GM19239 (cell line): ENCODE results near the gene CRACDL.

Experiments used
- DNase-seq: peaks from one replicate; pipeline ENCODE4 v3.0.0; 2011; ENCODE audit warnings: low spot score; ENCODE audit not compliant: insufficient read length
- FAIRE-seq: peaks from 2 replicates; lab custom pipeline; 2011; peaks lifted over from hg19 to GRCh38; lab: Jason Lieb, UNC

CRACDL gene, protein sequence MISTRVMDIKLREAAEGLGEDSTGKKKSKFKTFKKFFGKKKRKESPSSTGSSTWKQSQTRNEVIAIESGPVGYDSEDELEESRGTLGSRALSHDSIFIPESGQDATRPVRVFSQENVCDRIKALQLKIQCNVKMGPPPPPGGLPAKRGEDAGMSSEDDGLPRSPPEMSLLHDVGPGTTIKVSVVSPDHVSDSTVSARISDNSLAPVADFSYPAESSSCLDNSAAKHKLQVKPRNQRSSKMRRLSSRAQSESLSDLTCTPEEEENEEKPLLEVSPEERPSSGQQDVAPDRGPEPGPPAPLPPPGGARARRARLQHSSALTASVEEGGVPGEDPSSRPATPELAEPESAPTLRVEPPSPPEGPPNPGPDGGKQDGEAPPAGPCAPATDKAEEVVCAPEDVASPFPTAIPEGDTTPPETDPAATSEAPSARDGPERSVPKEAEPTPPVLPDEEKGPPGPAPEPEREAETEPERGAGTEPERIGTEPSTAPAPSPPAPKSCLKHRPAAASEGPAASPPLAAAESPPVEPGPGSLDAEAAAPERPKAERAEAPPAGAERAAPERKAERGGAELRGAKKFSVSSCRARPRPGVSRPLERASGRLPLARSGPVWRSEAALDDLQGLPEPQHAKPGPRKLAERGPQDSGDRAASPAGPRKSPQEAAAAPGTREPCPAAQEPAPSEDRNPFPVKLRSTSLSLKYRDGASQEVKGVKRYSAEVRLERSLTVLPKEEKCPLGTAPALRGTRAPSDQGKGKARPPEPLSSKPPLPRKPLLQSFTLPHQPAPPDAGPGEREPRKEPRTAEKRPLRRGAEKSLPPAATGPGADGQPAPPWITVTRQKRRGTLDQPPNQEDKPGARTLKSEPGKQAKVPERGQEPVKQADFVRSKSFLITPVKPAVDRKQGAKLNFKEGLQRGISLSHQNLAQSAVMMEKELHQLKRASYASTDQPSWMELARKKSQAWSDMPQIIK

DNA sequence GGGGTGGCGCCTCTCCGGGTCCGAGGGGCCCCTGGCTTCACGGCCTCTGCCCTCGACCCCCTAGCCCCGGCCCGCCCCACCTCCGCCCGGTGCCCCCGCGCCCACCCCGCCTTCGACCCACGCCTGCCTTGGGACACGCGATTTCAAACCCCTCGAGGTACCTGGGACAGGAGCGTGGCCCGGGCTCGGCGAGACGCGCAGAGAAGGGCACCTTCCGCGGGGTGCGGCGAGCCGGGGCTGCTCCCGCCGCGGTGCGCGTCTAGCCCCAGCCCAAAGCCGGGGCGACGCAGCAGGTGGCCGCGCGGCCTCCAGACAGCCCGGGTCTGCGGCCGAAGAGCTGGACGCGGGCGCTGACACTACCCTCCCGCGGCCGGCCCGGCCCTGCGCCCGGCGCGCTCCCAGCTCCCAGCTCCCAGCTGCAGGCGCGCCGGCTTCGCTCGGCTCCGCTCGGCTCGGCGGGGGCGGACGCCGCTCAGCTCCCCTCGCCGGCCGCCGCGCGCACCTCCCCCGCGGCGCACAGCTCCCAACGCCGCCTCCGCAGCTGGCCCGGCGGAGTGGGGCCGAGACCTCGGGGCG lies at the start of gene CRACDL:
Gene CRACDL (minus strand): TSS at position 449 of the 576 bp plus-strand sequence. CDS start 89,425 bp downstream, outside the sequence.
- FAIRE-seq = no peak
- no peak for DNase-seq

DNA sequence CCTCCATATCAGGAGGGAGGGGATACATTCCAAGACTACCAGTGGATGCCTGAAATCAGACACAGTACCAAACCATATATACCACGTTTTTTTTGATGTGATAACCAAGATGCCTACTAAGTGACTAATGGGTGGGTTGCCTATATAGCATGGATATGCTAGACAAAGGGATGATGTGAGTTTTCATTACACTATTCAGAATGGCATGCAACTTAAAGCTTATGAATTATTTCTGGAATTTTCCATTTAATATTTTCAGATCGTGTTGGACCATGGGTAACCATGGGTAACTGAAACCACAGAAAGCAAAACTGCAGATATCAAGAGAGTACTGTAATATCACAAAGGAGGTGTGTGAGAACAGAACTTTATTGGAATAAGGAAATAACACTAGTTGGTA lies 39.6 kb upstream of the CRACDL start:
- DNase-seq (no peak), FAIRE-seq (no peak)

DNA sequence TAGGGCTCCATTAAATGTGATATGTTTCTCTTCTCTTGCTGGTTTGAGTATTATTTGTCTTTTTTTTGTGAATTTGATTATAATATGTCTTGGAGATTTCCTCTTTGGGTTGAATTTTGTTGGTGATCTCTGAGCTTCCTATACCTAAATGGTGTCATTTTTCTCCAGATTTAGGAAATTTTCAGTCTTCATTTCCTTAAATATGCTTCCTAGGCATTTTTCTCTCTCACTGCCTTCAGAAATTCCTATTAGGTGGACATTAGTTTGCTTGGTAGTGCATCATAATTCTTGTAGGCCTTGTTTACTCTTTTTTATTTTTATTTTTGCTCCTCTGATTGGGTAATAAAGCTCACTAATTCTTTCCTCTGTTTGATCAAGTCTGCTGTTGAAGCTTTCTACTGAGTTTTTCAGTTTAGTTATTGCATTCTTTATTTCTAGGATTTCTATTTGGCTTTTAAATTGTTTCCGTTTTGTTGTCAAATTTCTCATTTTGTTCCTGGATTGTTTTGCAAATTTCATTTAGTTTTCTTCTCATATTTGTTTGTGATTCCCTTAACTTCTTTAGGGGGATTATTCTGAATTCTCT lies 36.6 kb upstream of the CRACDL start:
- no peak for FAIRE-seq
- DNase-seq = no peak

DNA sequence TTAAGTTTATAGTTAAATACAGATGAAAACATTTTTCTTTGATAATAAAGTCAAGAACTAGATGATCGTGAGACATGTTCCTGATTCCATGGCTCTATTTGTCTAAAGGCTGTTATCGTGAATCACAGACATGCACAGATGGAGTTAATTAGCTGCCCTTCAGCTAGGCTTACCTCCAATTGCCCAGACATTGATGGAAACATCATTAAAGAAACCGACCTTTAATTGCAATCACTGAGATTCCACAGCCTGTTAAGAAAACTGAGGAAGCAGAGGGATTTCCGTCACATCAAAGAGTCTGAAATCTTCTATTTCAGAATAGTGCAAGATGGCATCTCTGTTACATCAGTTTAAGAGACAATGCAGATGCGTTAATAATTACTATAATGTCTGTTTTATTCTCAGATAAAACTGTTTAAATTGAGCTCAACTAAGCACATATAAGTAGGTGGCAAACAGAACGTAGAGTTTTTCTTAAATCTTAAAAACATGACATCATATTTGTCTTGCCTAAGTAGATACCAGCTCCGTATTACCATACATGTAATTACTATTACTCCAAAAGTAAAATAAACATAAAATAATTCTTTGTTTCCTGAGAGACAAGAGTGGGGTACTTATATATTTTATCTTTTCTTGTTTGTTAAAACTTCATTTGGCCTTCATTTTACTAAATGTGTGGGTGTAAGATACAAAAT lies 23.9 kb upstream of the CRACDL start:
- no peak for DNase-seq
- no peak for FAIRE-seq

DNA sequence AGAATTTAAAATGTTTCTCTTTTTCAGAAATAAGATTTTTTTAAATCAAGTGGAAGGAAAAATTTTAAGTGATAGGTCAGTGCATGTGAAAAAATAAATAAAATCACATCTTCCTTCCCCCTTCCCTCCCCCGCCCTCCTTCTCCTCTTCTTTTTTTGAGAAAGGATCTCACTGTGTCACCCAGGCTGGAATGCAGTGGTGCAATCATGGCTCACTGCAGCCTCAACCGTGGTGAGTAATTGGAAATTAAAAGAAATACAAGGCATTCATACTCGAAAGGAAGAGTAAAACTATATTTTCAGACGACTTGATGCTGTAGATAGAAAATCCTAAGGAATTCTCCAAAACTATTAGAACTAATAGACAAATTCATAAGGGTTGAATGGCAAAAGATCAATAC lies 16.9 kb upstream of the CRACDL start:
- DNase-seq = no peak

DNA sequence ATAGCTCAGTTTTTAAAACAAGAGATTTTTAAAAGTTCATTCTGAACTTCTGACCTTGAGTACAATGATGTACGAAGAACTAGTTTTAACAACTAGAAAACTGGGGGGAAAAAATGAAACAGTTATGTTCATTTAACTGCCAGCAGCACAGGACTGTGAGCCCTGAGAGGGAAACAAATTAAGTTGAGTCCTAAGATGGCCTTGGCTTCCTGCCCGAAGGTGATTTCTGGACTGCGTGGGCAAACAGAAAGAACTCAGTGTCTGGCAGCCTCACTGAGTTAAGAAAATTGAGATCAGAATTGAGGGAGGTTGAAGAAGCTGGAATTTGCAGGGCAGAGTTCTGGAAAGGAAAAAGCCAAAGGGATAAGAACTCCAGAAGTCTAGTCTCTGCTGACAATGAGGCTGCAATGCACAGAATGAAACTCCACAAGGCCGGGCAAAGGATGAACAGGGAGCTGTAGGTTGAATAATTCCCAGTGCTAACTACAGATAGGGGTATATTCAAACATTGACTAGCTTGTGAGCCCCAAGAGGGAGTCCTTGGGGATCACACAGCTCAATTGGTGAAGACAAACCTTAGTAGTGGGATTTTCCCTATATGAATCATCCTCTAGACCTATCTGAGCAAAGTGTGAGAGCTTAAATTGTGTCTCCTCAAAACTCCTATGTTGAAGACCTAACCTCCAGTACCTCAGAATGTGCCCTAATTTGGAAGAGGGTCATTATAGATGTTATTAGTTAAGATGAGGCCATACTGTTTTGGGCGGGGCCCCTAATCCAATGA lies 13.1 kb upstream of the CRACDL start:
- FAIRE-seq (no peak), DNase-seq (no peak)

More for the DNA sequence above, 16.9 kb upstream of the CRACDL start:
- FAIRE-seq = no peak

DNA sequence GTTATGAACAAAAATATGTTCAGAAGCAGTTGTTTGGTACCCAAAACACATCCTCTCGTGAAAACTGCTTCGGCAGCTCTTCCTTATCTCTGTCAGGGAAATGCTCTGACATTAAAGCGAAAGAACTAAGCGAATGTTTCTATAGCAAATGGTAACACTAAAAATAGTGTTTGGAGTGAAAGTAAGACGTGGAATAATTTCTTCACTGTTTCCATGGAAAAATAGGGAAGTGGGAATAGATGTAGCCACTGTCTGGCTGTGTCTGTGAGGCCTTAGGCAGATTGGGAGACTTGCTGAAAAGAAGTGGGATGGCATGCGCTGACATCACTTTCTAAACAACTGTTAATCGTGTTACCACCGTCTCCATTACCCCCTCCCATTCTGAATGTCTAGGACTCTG lies 11.5 kb upstream of the CRACDL start:
- no peak for DNase-seq
- no peak for FAIRE-seq

DNA sequence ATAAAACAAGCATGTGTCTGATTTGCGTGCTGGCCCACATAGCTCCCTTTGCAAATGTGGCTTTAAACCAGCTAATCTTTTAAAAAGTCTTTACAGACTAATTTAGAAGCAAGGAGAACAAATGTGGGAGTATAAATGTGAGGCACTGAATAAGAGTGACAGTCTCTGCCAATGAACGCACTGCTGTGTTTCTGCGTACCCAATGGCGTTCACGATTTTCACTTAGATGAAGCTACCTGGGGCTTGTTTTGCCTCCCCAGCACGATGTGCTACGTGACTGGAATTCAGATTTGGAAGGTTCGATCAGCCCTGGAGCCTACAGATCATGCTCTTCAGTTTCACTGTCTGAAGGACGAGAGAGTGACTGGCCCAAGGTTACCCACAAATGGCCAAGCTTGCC lies 10.8 kb upstream of the CRACDL start:
- DNase-seq (no peak), FAIRE-seq (no peak)

DNA sequence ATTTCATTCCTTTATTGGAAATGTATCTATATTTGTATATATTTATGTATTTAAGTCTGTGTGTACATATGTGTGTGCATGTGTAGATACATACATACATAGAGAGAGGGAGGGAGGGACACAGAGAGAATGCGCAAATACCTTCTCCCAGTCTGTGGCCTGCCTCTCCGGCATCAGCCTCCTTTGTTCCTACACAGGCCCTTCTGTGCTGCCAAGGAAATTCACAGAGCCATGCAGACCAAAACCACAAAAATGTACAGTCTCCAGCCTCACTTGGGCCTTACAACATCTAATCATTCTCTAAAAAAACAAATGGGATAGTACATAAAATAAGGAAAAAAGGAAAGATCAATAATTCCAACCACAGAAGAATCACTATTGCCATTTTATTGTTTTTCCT lies 8.8 kb upstream of the CRACDL start:
- DNase-seq (no peak), FAIRE-seq (no peak)

DNA sequence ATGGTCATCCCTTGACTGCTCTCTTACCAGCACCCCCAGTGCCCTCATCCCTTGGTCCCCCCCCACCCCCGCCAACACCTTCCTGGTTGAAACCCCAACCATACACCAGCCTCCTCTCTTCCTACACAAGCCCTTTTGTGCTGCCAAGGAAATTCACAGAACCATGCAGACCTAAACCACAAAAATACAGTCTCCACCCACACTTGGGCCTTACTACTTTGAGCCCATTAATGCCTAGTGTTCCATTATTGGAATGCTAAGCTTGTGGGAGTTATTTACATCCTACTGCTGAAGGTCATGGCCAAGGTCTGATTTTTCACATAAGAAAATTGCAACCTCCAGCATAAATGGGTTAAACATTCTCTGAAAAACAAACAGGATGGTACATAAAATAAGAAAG lies 4.1 kb upstream of the CRACDL start:
- FAIRE-seq (no peak), DNase-seq (no peak)

DNA sequence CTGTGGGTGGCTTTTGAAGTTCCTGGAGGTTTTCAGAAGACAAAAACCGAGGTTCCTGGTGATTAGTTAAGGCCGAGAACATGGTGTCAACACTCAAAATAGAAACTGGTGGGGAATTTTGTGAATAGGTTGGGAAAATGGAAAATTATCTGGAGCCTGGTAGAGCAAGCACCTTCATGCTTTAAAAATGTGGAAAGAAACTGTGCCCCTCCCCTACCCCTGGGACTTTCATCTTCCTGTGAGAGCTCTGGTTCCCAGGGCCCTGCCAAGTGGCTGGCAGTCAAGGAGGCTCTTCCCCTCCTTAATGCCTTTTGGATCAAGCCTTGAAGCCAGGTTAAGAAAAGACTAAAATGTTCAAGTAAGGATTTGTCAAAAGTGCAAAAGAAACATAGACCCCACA lies 1.9 kb upstream of the CRACDL start:
- DNase-seq = no peak
- no peak for FAIRE-seq

DNA sequence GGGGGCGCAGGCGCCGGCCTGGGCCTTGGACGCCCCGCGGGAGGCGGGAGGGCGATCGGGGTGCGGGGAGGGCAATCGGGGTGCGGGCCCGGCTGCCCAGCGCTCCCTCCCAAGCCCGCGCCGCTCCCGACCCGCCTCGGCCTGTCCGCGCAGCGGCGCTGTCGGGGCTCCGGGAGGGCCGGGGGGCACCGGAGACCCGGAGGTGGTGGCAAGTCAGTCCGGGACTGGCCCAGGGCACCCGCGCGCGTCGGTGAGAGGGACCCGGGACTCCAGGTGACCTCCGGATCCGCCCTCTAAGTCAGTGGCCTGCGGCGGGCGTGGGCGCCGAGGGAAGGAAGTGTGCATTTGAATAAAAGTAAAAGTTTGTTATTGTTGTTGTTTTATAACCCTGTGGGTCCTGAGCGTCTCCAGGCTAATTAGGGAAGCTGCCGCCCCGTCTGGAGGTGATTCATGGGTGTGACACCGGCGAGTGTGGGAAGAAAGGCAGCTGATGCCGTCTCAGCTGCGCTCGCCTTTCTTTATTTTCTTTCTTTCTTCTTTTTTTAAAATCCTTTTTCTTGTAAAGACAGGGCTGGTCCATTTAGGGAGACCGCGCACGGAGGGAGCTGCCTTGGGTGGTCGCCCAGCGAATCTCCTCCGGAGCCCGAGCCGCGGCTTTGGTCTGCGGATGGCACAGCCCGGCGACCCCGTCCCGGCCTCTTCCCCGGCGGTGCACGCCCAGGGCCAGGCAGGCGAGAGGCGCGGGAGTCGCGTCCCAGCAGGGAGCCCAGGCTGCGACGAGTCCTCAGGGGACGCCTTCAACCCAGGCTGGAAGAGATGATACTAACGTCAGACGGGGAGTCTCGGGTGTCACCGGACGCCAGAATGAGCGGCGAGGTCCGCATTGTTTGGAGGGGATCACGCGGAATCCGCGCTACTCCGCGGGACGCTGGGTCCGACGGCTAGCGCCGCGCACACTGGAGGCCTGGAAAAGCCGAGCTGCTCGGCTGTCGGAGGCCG lies 627 bp upstream of the CRACDL start:
- FAIRE-seq (no peak), DNase-seq (no peak)

DNA sequence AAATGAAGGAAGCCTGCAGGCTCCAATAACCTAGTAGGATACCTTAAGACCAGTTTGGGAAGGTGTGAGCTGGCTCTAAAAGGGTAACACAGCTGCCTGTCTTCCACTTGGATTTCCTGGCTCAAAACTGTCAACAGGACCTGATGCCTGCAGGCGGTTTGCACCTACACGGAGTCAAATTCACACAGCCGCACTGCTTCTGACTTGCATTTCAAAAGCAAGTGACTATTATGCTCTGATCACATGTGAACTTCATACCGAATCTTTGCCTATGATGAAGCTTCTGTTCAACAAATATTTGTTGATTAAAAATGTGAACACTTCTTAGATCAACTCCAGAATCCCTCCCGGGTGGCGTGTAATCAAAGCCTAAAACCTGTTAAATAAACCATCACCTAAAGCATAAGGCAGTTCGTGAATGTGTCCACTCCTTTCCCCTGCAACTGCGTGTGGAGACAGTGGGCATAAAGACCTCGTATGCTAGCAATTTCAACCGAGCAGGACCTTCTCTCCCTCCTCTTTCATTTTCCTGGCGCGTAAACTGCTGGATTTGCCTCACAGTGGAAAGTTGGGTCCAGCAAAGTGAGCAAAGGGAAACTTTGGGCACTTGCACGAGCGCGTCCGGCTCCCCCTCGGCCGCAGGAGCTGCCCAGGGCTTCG lies 784 bp downstream of the CRACDL start:
- FAIRE-seq = no peak
- no peak for DNase-seq

DNA sequence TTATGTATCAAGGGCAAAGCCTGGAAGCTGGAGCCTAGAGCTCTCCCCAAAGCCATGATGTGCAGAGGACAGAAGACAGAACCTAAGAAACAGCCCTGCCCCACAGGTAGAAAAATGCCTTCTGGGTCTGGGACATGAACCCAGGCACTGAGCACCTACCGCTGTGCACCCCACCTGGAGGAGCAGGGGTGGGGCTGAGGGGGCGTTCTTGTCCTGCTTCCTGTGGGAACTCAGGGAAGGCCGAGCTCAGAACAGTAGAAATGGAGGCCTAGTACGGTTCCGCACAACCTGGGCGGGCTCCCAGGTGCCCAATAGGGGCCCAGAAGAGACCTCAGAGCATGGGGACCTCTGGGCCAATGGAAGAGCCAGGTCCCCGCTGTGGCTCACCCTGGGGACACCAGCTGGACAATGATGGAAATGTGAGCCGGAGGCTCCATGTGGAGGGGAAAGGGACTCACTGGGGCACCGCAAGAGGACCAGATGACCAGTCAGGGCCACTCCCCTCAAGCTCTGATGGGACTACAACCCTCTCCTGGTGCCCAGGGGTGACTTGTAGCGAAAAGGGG lies 3.2 kb downstream of the CRACDL start:
- no peak for DNase-seq
- no peak for FAIRE-seq

DNA sequence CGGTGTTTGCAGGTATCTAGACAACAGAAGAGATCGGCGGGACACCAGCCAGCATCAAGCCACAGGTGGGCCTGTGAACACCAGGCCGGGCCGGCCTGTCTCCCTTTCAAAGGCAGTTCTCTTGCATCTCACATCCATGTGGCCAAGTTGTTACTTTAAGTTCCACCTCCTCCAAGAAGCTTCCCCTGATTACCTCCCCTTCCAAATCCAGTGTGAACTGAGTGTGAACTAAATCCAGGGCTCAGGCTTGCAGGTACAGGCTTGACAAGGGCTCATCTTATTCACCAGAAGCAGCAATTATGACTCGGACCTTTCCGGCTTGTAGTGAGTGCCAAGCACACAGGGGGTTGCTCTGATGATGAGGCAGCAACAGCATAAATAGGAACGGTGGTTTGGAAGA lies 3.9 kb downstream of the CRACDL start:
- no peak for FAIRE-seq
- no peak for DNase-seq

DNA sequence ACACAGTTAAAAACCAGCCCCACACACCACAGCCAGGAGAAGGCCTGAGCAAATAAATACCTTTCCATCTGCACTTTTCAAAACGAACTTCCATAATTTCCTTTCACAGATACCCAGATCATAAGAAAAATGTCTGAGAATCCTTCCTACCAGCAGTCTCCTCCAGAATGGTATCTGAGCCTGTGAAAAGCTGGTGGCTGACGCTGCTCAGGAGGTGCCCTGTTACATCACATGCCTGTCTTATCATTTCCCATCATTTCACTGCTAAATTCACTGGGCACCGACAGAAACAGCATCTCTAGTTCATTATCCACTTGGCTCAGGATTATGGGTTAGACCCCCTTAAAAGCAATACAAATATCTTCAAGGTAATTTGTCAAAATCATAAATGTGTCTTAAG lies 4.4 kb downstream of the CRACDL start:
- DNase-seq = no peak
- FAIRE-seq = no peak

DNA sequence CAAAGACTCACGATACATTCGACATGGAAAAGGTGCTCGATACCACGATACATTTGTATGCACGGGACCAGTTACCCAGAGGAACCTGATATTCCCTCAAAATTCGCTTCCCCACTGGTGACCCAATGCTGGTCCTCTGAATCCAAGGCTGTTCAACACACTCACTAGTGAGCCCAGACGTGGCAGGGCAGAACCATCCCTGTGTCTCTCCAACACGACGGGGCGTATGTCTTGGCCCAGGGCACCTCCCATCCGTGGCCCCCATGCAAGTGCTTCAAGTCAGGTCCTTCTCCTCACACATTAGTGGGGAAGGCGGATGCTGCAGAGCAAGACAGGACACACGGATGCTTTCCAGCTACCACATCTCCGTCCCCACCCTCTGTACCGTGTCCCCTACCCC lies 6.1 kb downstream of the CRACDL start:
- FAIRE-seq (no peak), DNase-seq (no peak)
